ENCODE measurements around the gene SRSF1.
"Not testable (repeated sequence)": the region's sequence is repeated elsewhere in the genome, so short reads cannot be mapped to it uniquely, and the experiment has no call there.

The SRSF1 gene, protein sequence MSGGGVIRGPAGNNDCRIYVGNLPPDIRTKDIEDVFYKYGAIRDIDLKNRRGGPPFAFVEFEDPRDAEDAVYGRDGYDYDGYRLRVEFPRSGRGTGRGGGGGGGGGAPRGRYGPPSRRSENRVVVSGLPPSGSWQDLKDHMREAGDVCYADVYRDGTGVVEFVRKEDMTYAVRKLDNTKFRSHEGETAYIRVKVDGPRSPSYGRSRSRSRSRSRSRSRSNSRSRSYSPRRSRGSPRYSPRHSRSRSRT

DNA sequence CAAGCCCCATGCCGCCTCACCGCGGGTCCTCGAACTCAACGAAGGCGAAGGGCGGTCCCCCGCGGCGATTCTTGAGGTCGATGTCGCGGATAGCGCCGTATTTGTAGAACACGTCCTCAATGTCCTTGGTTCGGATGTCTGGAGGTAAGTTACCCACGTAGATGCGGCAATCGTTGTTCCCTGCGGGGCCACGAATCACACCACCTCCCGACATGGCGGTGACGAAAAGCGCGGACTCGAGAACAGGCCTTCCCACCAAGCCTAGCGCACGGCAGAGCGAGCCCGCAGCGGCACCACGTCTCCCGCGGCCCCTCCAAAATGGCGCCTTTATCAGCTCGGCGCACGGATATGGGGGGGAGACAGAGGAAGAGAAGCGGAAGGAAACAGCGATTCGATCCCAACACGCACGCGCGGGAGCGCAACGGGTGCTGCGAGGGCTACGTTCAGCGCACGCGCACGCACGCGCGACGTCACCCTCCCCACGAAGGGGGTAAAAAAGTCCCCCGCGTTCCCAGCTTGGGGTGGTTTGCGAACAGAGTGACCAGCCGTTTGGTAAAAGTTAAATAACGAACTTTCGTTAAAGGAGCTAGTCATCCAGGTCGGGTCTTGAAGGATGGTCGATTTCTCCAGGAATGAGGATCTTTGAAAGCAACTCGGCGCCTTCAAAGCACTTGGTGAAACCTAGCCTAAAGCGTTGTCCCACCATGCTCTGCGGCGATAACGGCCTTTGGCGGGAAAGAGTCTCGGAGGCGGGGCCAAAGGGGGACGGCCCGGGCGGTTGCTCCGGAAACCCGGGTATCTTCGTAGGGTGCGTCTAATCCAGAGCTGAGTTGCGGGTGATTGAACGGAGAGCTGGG, at the start of gene SRSF1:
TSS of gene SRSF1 (minus strand) at position 323 of the 857 bp plus-strand sequence. CDS start at position 214, 109 bp downstream.
- in situ Hi-C loops (cut with MboI; ENCODE audit: low sequenced_read_pairs) = no loop called here

DNA sequence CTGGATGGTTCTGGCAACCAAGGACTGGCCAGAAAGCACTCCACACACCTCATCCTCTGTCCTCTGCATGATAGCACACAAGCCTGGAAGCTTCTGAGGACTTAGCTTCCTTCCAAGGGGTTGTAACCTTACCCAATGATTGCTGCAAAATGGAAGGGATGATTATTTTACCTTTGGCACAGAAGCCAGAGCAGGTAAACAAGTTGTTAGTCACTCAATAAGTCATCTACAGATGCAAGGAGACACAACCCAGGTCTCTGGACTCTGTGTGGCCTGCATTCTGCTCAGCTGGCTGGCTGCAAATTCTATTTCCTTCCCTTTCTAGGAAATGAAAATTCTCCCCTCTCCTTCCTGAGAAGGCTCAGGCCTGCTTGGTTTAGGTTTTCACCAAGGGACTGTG, 49.4 kb upstream of the SRSF1 start:
- in situ Hi-C loops (cut with MboI; ENCODE audit: low sequenced_read_pairs) = no loop called here

DNA sequence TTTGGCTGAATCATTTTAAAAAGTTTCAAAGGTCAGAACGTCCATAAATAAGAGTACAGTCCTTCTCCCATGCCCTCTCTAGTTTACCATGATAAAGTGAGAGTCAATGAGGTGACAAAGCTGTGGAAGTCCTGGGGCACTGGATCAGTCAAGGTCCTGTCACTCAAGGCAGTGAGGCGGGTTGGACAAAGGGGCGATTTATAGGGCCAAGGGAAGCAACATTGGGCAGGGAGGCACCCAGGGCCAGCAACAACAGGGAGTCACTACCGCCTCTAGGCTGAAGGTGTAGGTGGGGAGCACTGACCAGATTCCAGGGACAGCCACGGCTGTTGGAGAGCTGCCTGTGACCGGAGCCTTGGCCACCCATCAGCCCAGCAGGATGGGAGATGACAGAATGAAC, 47.6 kb upstream of the SRSF1 start:
- in situ Hi-C loops (cut with MboI; ENCODE audit: low sequenced_read_pairs) = no loop called here

DNA sequence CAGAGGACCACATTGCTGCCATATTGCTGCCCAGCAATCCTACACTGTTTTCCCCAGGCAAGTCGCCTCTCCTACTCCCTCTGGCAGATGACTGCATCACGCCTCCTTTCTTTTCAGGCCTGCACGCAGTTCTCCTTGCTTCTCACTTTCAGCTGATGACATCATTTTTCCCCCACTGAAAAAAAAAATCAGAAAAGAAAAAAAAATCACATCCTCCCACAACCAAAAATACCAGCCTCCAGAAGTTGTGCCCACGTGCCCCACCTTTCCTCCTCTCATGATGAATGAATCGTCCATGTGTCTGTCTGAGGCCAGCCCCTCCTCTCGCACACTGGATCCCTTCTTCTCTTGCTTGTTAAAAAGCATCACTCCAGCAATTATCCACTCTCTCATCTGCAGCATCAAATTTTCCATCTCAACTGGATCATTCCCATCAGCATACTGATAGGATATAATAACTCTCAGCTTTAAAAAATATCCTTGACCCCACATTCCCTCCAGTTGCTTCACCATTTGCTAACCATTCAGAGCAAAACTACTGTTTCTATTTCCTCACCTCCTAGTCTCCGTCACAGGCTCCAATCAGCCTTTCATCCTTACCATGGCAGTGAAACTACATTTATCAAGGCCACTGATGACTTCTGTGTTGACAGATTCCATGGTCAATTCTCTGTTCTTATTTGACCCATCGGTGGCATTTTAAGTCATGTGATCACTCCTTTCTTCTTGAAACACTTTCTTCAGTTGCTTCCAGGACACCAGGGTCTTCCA, 46.1 kb upstream of the SRSF1 start:
- in situ Hi-C loops (cut with MboI; ENCODE audit: low sequenced_read_pairs) = no loop called here

DNA sequence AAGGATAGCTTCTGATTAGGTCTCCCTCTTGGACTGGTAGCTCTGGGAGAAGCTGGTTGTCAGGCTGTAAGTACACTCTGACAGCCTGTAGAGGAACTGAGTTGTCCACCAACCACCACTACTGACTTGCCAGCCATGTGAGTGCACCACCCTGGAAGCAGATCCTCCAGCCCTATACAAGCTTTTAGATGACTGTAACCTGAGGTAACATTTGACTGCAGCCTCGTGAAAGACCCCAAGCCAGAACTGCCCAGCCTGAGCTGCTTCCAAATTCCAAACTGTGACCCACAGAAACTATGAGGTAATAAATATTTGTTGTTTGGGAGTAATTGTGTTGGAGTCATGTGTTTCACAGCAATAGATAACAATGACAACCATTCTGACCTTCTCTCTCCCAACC, 45.4 kb upstream of the SRSF1 start:
- in situ Hi-C loops (cut with MboI; ENCODE audit: low sequenced_read_pairs) = no loop called here

DNA sequence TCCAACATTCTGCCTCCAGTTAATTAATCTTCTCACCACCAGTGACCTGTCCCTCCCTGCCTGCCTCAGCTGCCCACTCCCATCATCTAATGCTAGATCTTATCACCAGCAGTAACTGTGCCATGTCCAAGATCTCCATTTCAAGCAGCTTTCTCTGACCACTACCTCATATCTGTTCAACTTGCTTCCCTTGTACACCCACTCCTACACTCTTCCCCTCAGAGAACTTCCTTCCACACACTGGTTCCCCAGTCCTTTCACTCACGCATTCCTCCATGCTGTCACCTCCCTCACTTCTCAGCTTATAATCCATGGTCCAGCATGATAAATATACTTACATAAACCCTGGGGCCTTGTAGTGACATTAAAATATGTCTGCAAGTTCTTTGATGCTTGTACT, 44.4 kb upstream of the SRSF1 start:
- in situ Hi-C loops (cut with MboI; ENCODE audit: low sequenced_read_pairs) = no loop called here

DNA sequence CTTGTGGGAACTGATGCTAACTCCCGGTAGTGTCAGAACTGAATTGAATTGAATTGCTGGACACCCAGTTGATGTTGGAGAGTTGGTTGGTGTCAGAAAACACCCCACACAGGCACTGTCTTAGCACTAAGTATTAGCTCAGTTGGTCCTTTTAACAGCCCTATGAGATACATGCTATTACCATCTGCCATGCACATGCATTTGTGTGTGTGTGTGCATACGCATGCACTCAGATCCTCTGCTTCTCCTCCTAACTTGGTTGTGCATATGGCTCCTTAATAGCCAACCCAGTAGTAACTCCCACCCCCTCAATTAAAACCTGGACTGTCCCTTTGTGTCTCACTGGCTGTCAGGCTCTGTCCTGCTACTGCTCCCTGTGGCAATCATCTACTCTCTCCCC, 43.9 kb upstream of the SRSF1 start:
- in situ Hi-C loops (cut with MboI; ENCODE audit: low sequenced_read_pairs) = no loop called here

DNA sequence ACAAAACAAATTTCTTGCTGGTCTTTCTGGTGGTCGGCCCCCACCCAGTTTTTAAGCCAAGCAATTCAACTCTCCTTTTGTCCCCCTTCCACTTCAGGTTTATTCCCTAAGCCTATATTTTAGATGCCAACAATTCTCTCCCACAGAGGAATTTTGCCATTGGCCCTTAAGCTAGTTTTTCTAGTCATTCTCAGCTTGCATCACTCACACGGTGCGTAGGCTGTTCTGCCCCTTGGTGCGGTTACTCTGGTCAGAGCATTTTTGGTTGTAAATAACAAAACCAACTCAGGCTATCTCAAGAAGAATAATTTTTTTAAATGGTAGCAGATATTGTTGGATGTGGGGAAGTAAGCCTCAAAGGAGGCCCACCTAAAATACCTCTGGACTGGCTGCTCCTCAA, 42.5 kb upstream of the SRSF1 start:
- in situ Hi-C loops (cut with MboI; ENCODE audit: low sequenced_read_pairs) = no loop called here

DNA sequence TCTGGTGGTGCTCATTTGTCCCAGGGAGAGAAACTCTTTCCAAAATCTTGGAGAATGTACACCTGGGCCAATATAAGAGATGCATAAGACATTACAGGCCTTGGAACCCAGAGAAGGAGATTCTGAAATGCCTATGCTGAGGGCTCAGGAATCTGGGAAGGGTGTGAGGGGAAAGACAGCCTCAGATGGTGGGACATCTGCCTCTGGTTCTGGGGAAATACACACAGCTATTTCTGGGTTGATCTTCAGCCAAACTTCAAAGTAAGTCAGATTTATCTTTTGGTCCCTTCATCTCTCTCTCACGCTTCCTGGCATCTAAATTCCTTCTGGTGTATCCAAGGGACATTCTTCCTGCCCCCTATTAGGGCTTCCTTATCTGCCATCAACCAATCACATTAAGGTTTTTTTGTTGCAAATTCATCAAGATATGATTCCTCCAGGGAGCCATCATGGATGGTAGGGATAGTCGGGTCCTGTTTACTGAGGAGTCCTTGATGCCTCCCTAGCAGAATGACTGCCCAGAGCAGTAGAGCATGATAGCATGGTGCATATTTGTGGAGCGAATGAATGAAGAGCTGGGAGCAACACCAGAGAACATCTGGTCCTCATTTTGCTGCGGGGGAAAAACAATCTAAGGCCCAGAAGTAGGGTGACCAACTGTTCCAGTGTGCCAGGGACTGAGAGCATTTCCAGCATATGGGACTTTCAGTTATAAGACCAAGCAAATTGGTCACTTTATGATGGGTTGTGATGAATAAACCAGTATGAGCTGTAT, 40.5 kb upstream of the SRSF1 start:
- in situ Hi-C loops (cut with MboI; ENCODE audit: low sequenced_read_pairs) = no loop called here

DNA sequence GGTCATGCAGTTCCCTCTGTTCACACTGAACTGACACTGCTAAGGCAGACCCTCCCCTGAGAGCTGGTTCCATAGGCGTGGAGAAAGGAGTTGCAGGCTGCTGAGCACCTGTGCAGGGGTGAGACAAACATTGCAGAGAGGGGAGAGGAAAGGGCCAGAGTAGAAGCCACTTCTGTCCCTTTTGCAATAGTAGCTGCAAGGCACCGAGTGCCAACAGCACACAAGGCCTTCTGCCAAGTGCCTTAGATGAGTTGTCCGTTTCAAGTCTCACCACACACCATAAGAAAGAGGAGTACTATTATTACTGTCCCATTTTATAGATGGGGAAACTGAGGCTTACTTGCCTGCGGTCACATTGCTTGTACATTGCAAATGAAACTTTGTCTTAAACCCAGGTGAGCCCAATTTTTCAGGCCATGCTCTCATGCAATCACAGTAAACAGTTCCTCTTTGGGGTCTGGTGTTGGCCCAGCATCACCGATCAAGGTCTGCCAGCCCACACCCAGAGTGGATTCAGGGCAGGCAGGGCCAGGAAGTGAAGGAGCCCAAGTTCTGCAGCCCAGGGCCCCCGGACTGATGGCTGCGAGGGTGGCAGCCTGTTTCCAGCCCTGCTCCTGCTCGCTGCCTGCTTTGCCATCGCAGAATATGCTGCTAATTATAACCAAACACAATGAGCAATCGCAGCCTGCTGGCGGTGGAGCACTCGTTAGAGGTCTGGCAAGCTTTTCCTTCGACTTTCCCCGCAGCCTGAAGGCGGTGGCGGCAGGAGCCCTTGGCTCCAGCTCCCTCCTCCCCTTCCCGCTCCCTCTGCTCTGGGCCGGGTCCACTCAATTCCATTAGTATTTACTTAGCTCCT, 39.4 kb upstream of the SRSF1 start:
- in situ Hi-C loops (cut with MboI; ENCODE audit: low sequenced_read_pairs) = no loop called here

DNA sequence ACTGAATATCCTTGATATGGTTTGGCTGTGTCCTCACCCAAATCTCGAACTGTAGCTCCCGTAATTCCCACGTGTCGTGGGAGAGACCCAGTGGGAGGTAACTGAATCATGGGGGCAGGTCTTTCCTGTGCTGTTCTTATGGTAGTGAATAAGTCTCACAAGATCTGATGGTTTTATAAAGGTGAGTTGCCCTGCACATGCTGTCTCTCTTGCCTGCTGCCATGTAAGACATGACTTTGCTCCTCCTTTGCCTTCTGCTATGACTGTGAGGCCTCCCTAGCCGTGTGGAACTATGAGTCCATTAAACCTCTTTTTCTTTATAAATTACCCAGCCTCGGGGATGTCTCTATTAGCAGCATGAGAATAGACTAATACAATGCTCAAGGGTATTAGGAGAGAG, 37.2 kb upstream of the SRSF1 start:
- in situ Hi-C loops (cut with MboI; ENCODE audit: low sequenced_read_pairs) = not testable (repeated sequence)

DNA sequence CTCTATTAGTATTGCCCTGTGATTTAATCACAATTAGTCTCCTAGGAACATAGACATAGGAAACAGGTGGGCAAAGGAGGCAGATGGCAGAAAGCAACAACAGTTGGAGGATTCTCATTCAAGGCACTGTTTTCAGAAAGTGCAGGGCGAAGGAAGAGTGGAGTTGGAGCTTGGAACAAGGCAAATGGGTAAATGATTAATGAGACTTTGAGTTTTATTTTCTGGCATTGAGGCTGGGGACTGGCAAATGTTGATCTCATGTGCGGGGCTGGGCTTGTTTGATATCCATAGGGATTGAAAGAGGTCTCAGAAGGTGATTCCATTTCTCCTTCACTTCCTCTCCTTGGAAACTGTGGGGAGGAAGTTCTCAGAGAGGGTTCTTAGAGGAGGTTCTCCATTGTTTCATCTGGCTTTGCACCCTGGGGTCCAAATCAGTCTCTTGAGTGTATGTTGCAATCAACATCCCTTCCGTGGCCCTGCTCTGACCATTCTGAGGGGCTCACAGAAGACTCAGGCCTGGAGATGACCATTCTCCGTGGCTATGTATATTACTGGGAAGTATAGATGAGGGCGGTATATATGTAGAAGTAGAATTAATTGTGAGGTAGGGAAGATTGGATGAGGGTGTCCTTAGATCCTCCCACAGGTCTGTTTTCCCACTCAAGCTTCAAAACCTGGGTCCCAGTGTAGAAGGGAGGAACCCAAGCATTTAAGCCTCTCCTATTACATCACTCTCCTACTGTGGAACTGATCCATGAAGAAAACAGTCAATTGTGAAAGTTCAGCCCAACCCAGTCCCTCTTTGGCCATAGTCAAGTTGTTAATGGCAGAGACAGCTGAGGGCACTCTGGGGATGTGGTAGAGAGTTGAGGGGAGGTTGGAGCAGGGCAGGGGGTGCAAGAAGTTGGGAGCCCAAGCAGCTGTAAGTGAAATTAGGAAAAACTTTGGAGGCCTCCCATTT, 36.5 kb upstream of the SRSF1 start:
- in situ Hi-C loops (cut with MboI; ENCODE audit: low sequenced_read_pairs) = no loop called here

DNA sequence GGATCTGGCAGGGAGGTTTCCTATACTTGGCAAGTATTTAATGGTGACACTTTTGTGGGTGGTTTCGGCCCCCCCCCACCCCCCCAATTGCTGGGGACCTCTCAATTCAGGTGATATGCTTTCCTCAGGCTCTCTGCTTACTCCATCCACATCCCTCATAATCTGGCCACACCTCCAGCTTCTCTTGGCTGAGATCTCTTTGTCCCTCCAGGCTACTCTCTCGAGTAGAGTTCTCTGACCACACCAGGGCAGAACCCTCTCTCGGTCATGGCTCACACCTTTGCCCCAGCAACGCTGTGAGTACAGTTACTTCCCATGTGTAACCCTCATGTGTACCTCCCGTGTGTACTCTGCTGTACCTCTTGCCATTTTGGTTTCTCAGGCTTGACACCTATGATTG, 34.1 kb upstream of the SRSF1 start:
- in situ Hi-C loops (cut with MboI; ENCODE audit: low sequenced_read_pairs) = no loop called here

DNA sequence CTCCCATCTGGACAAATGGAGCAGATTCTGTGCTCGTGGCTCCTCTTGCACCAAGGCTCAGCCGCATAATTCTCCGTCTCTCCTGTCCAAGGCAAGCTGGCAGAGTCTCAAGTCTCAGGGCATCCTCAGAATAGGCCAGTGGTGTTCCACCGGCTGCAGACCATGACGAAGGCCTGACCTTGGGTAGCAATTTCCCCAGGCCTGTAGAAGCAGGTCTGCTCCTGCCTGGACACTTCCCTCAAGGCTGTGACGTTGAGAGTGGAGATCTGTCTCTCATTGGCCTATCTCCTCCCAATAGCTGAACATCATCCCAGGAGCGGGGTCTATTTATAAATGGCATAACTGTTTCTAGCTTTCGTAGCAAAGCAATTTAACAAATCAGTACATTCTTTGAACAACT, 33.3 kb upstream of the SRSF1 start:
- in situ Hi-C loops (cut with MboI; ENCODE audit: low sequenced_read_pairs) = no loop called here

DNA sequence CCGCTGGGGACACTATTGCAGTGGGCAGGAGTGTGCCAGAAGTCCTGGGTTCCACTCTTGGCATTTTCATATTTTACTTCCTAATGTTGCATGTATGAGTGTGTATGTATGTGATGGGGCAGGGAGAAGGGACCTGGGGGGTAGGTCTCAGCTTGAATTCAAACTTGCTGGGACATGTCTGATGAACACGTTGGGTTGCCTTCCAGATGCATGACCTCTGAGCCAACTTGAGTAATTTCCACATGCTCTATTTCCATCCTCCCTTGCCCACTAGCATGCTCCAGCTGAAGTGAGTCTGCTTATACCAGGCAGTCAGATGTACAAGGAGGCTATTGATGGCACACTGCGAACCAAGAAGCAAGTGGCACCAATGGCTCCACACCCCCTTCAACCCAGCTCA, 32.9 kb upstream of the SRSF1 start:
- in situ Hi-C loops (cut with MboI; ENCODE audit: low sequenced_read_pairs) = no loop called here

DNA sequence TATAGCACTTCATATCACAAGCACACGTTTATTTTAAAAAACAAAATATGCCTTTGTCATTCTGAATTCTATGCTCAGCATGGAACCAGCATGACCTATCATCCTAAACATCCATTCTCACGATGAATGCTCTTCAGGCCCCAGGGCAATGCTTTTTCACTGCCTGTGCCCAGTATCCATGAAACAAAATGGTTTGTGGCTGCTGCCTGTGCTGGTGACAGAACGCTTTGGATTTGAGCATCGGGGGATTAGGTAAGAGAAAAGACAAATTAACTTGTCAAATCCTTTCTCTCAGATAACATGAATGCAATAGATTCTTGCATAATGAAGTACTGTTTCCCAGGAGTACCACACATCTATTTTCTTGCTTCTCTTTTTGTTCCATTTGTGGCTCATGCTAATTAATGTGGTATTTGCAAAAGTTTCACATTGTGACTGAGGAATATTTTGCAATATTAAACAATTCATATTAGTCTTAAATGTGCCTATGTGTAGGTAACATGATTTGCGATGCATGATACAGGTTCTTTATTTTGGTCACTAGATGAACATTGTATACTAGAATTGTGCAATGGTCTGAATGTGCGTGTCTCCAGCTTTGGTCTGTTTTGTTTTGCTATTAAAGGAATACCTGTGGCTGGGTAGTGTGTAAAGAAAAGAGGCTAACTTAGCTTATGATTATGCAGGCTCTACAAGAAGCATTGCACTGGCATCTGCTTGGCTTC, 25.8 kb upstream of the SRSF1 start:
- in situ Hi-C loops (cut with MboI; ENCODE audit: low sequenced_read_pairs) = no loop called here

DNA sequence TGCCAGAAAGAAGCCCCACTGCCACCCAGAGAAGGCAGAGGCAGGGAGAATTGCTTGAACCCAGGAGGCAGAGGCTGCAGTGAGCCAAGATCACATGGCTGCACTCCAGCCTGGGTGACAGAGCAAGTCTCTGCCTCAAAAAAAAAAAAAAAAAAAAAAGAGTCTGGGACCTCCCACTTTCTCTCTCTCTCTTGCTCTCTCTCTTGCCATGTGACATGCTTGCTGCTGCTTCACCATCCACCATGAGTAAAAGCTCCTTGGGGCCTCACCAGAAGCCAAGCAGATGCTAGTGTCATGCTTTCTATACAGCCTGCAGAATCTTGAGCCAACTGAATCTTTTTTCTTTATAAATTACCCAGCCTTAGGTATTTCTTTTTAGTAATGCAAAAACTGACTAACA, 21.5 kb upstream of the SRSF1 start:
- in situ Hi-C loops (cut with MboI; ENCODE audit: low sequenced_read_pairs) = no loop called here

DNA sequence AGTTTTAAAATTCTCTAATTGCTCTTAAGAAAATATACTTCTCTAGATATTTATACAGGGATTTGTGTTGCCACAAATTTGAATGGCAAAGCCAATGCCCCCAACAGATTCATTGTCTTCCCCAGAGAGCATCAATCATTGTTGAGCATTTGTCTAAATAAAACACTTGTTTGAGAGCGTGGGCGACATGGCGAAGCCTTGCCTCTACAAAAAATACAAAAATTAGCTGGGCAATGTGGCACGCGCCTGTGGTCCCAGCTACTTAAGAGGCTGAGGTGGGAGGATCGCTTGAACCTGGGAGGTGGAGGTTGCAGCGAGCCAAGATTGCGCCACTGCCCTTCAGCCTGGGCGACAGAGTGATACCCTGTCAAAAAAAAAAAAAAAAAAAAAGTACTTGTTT, 13.4 kb upstream of the SRSF1 start:
- in situ Hi-C loops (cut with MboI; ENCODE audit: low sequenced_read_pairs) = no loop called here

Measured in HL-60/S4 (cell line).